Activated naive CD8-positive, alpha-beta T cell treated with anti-CD3 and anti-CD28 coated beads for 36 hours (primary cell): ENCODE results near the gene ZWILCH. TPM values are rescaled to one million over a fixed set of nuclear protein-coding genes. Genes with fewer than 3 reads are reported as not detected.
A peak's percentile ranks its signal among the peaks of the same experiment; 100 is the strongest.

Experiments used
- DNase-seq: peaks from one replicate; pipeline ENCODE4 v3.0.0; 2021
- H3K27ac Mint-ChIP-seq: one replicate; pipeline ENCODE4 v1.8.0; 2022; ENCODE audit warnings: mild to moderate bottlenecking, moderate library complexity, mixed read lengths
- H3K27me3 Mint-ChIP-seq: one replicate; pipeline ENCODE4 v1.8.0; 2022; ENCODE audit warnings: mild to moderate bottlenecking, mixed read lengths
- H3K36me3 Mint-ChIP-seq: one replicate; pipeline ENCODE4 v1.8.0; 2021; ENCODE audit warnings: mild to moderate bottlenecking, mixed read lengths
- H3K4me1 Mint-ChIP-seq: one replicate; pipeline ENCODE4 v1.8.0; 2021; ENCODE audit warnings: mixed read lengths
- H3K4me3 Mint-ChIP-seq: one replicate; pipeline ENCODE4 v1.8.0; 2022; ENCODE audit warnings: mild to moderate bottlenecking, moderate library complexity, mixed read lengths
- H3K9me3 Mint-ChIP-seq: one replicate; pipeline ENCODE4 v1.8.0; 2022; ENCODE audit warnings: mixed read lengths
- total RNA-seq, 2 experiments: library from RNA; stranded (reverse); gene quantifications; one replicate each; pipeline ENCODE4 v1.2.3, GENCODE V29; 2021

Gene ZWILCH
- total RNA-seq, 2 experiments from 2014 or later: 40.7 to 41.1 TPM

DNA sequence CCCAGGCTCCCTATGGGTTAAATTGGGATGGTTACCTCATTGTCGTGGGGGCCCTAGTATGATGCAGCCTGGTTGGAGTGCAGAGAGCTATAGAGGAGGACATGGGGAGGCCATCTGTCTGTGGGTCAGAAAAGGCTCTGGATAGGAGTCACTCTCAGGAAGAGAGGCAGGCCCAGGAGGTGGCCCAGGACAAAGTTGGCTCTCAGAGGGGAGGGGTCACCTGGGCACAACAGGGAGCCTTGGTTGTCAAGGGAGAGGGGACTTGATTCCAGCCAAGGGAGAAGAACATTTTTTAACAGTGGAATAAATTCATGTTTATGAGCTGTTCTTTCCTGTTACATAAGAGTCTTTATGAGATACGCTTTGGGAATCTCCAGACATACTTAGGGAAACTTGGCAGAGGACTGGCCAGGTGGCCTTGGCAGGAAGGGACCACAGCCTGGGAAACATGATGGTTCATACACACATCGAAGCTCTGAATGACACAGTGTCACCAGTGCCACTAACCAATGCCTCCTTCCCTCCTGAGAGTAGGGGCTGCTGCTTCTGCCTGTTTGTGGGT is 88.2 kb downstream of the ZWILCH start:
- DNase-seq: no peak
- Mint-ChIP-seq H3K4me3 (no peak overlapping the region), H3K9me3 (no peaks in the 10 kb centered on the region), H3K27ac (no peak overlapping the region), H3K36me3 (no peaks in the 10 kb centered on the region), H3K4me1 (peaks cover 8% of the 10 kb centered on the region), H3K27me3 (no peaks in the 10 kb centered on the region)

GRCh38 chr15:66594344-66594743 is 89.2 kb downstream of the ZWILCH start:
- H3K27me3 Mint-ChIP-seq: no peaks in the 10 kb centered on the region
- H3K36me3 Mint-ChIP-seq: no peaks in the 10 kb centered on the region

DNA sequence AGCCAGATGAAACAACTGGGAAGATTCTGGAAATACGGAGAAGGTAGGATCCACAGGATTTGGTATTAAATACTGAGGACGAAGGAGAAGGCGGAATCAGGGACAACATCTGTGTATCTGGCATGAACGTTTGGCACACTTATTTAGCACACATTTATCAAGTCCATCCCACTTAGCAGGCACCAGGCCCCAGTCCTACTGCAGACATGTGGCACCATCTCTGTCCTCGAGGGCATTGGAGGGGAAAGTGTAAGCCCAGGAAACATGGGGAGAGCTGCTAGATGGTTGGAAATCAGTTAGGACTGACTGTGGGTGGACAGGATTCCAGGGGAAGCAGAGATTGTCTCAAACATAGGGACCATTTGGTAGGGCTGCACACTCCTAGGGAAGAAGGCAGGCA is 89.7 kb downstream of the ZWILCH start:
- DNase-seq: no peak
- Mint-ChIP-seq H3K4me1 (peaks cover 13% of the 10 kb centered on the region), H3K27me3 (no peaks in the 10 kb centered on the region), H3K4me3 (no peak overlapping the region), H3K9me3 (no peaks in the 10 kb centered on the region), H3K27ac (no peak overlapping the region), H3K36me3 (no peaks in the 10 kb centered on the region)

More at GRCh38 chr15:66594344-66594743, 89.2 kb downstream of the ZWILCH start:
- Mint-ChIP-seq H3K4me3 (no peak overlapping the region), H3K4me1 (peaks cover 13% of the 10 kb centered on the region), H3K27ac (no peak overlapping the region), H3K9me3 (no peaks in the 10 kb centered on the region)
- DNase-seq: no peak

DNA sequence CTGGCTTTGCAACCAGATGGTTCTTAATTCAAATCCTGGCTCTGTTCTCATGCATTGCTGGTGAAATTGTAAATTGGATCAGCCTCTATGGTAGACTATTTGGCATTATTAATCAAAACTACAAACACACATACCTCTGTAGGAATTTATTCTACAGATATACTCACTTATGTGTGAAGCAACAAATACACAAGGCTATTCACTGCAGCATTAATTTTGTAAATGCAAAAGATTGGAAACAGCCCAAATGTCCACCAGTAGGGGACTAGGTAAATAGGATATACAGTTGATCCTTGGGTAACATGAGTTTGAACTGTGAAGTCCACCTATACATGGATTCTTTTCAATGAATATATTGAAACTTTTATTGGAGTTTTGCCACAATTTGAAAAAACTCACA is 90.2 kb downstream of the ZWILCH start:
- no peak for DNase-seq
- no peaks in the 10 kb centered on the region for H3K27me3 Mint-ChIP-seq
- no peak overlapping the region for H3K4me3 Mint-ChIP-seq

GRCh38 chr15:66595931-66596545 is 90.9 kb downstream of the ZWILCH start:
- no peaks in the 10 kb centered on the region for H3K27me3 Mint-ChIP-seq
- no peak overlapping the region for H3K27ac Mint-ChIP-seq
- no peak overlapping the region for H3K4me3 Mint-ChIP-seq
- no peaks in the 10 kb centered on the region for H3K9me3 Mint-ChIP-seq
- DNase-seq: no peak
- H3K36me3 Mint-ChIP-seq: no peaks in the 10 kb centered on the region
- peaks cover 13% of the 10 kb centered on the region for H3K4me1 Mint-ChIP-seq

More for the DNA sequence above, 90.2 kb downstream of the ZWILCH start:
- no peak overlapping the region for H3K27ac Mint-ChIP-seq
- peaks cover 13% of the 10 kb centered on the region for H3K4me1 Mint-ChIP-seq
- H3K36me3 Mint-ChIP-seq: no peaks in the 10 kb centered on the region
- H3K9me3 Mint-ChIP-seq: no peaks in the 10 kb centered on the region

DNA sequence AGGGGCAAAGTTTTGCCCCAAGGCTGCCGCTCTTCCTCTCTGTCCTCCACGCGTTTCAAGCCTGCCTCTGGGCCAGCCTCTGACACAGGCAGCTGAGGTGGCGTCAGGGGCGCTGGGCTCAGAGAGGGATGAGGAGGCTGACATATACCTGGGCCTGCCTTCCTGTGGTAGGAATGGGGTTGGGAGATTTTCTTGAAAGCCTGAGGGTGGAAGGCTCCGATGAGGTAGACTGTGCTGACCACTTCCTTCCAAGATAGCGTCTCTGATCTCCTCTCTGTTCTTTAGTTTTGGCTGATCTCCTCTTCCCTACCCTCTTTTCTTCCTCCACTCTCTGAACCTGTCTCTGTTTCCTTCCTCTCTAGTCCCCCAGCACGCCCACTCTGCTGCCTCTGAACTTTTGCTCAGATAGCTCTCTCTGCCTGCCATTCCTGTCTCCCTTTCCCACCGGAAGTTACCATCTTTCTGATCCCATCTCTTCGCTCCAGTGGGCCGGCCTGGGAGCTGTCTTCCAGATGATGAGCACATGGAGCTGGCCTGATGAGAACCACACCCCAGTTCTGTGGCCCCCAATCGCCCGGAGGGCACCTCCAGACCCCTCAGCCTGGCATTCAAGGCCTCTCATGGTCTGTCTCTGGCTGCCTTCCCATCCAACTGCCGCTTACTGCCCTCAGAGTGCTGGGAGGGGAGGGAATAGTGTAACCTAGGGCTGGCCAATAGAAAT is 93.1 kb downstream of the ZWILCH start:
- peak overlapping the region; percentile 61 for H3K27ac Mint-ChIP-seq
- H3K27me3 Mint-ChIP-seq: peaks cover 1% of the 10 kb centered on the region
- no peaks in the 10 kb centered on the region for H3K36me3 Mint-ChIP-seq
- peak; percentile 11 for DNase-seq
- H3K9me3 Mint-ChIP-seq: no peaks in the 10 kb centered on the region
- peaks cover 13% of the 10 kb centered on the region for H3K4me1 Mint-ChIP-seq
- no peak overlapping the region for H3K4me3 Mint-ChIP-seq

Other genes starting within 250 kb of the ZWILCH start
- 10 to 100 TPM; 22.1 to 23.4 TPM for gene DIS3L, start 211.8 kb upstream of the ZWILCH start, total RNA-seq
- 10 to 100 TPM; 78.4 to 78.7 TPM for gene TIPIN, start 148.6 kb upstream of the ZWILCH start, total RNA-seq
- gene MAP2K1, start 118.4 kb upstream of the ZWILCH start, total RNA-seq: 100 to 1,000 TPM; 103 to 108 TPM
- 10 to 100 TPM; 43.3 to 49.1 TPM for gene SNAPC5, start 7.6 kb upstream of the ZWILCH start, total RNA-seq
- gene RPL4, start 471 bp upstream of the ZWILCH start, total RNA-seq: 1,000 to 10,000 TPM; 4,670 to 4,826 TPM
- not detected for gene LCTL, start 60.7 kb downstream of the ZWILCH start, total RNA-seq
- under 1 TPM; 0.04 to 0.10 TPM for gene SMAD6, start 196.9 kb downstream of the ZWILCH start, total RNA-seq